DMS53 treated with DMSO at 0.1 percent for 48 hours (cell line): ENCODE results near the gene IFNAR1.
A peak's percentile ranks its signal among the peaks of the same experiment; 100 is the strongest.

ENCODE experiments used
- DNase-seq: peaks from one replicate; lab custom pipeline; 2025; ENCODE audit not compliant: unreplicated experiment; lab: John Stamatoyannopoulos, UW

IFNAR1 gene

GRCh38 chr21:33397717-33398116 lies 72.9 kb downstream of the IFNAR1 start:
- no peak for DNase-seq

- DNase-seq: no peak
These were observed 73.6 kb downstream of the IFNAR1 start for GRCh38 chr21:33398361-33398760.

- DNase-seq: no peak
These were observed 76.8 kb downstream of the IFNAR1 start for GRCh38 chr21:33401630-33401992.

- DNase-seq: no peak
These were observed 77.5 kb downstream of the IFNAR1 start for GRCh38 chr21:33402001-33402979.

GRCh38 chr21:33403128-33403785 lies 78.5 kb downstream of the IFNAR1 start, which contains the start of gene IFNGR2:
Gene IFNGR2, plus strand, starts transcription at chr21:33403413. Its CDS starts 131 bp downstream, at chr21:33403544.
- DNase-seq: no peak

GRCh38 chr21:33403786-33404585 lies 79.2 kb downstream of the IFNAR1 start:
- peak; percentile 26 for DNase-seq

GRCh38 chr21:33406493-33406892 lies 81.7 kb downstream of the IFNAR1 start:
- DNase-seq: no peak
